ENCODE data around the gene GTSE1. TPM values are rescaled to one million over a fixed set of nuclear protein-coding genes. Genes with fewer than 3 reads are reported as not detected.

The GTSE1 gene
- total and polyA plus RNA-seq, 2 of the 13 experiments (the other 11 are each of a cell fraction or from before 2014, with no cell fraction given) = 10.7 to 13.5 TPM

- TF ChIP-seq ZNF713 (CRISPR knock-in tag; IDR thresholded peaks at IDR 0.05) = peak; percentile 88; the same call in 1 of the 2 replicates
- no peak for TF ChIP-seq ZNF432 (CRISPR knock-in tag; IDR thresholded peaks at IDR 0.05; ENCODE audit: borderline replicate concordance)
- no peak for TF ChIP-seq RORA (CRISPR knock-in tag; IDR thresholded peaks at IDR 0.05)
- no peak for TF ChIP-seq ZNF10 (CRISPR knock-in tag; IDR thresholded peaks at IDR 0.05; ENCODE audit: borderline replicate concordance, low read depth)
- TF ChIP-seq ZNF652 (CRISPR knock-in tag; IDR thresholded peaks at IDR 0.05; ENCODE audit: borderline replicate concordance, low read depth) = no peak
- TF ChIP-seq SNAPC2 (CRISPR knock-in tag; IDR thresholded peaks at IDR 0.05) = peak; percentile 58; the same call in 1 of the 2 replicates
- TF ChIP-seq ZNF20 (CRISPR knock-in tag; IDR thresholded peaks at IDR 0.05) = no peak; the same call in 1 of the 2 replicates
- TF ChIP-seq TEAD2 (CRISPR knock-in tag; IDR thresholded peaks at IDR 0.05) = peak; percentile 37; the same call in 1 of the 2 replicates
- TF ChIP-seq TAF1 (CRISPR knock-in tag; IDR thresholded peaks at IDR 0.05) = peak; percentile 93
- peak; percentile 79 for TF ChIP-seq HNRNPLL (IDR thresholded peaks at IDR 0.05; ENCODE audit: low read depth, low read length, poor library complexity, severe bottlenecking)
- TF ChIP-seq, protein P1, sequence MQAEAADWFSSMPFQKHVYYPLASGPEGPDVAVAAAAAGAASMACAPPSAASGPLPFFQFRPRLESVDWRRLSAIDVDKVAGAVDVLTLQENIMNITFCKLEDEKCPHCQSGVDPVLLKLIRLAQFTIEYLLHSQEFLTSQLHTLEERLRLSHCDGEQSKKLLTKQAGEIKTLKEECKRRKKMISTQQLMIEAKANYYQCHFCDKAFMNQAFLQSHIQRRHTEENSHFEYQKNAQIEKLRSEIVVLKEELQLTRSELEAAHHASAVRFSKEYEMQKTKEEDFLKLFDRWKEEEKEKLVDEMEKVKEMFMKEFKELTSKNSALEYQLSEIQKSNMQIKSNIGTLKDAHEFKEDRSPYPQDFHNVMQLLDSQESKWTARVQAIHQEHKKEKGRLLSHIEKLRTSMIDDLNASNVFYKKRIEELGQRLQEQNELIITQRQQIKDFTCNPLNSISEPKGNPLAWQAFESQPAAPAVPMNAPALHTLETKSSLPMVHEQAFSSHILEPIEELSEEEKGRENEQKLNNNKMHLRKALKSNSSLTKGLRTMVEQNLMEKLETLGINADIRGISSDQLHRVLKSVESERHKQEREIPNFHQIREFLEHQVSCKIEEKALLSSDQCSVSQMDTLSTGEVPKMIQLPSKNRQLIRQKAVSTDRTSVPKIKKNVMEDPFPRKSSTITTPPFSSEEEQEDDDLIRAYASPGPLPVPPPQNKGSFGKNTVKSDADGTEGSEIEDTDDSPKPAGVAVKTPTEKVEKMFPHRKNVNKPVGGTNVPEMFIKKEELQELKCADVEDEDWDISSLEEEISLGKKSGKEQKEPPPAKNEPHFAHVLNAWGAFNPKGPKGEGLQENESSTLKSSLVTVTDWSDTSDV (CRISPR knock-in tag; IDR thresholded peaks at IDR 0.05) = peak; percentile 74
- peak; percentile 64; the same call in 1 of the 2 replicates for TF ChIP-seq SOX5 (CRISPR knock-in tag; IDR thresholded peaks at IDR 0.05; ENCODE audit: borderline replicate concordance)
- peak; percentile 98 for TF ChIP-seq ZNF138 (CRISPR knock-in tag; IDR thresholded peaks at IDR 0.05; ENCODE audit: low read depth)
- TF ChIP-seq ISX (CRISPR knock-in tag; conservative IDR thresholded peaks at IDR 0.05) = peak; percentile 53
- TF ChIP-seq ZNF782 (CRISPR knock-in tag; IDR thresholded peaks at IDR 0.05; ENCODE audit: borderline replicate concordance) = no peak; the same call in 1 of the 2 replicates
- TF ChIP-seq, protein P2, sequence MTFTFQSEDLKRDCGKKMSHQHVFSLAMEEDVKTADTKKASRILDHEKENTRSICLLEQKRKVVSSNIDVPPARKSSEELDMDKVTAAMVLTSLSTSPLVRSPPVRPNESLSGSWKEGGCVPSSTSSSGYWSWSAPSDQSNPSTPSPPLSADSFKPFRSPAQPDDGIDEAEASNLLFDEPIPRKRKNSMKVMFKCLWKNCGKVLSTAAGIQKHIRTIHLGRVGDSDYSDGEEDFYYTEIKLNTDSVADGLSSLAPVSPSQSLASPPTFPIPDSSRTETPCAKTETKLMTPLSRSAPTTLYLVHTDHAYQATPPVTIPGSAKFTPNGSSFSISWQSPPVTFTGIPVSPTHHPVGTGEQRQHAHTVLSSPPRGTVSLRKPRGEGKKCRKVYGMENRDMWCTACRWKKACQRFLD (CRISPR knock-in tag; IDR thresholded peaks at IDR 0.05; ENCODE audit: borderline replicate concordance) = peak; percentile 96
- no peak for TF ChIP-seq ZNF816 (CRISPR knock-in tag; IDR thresholded peaks at IDR 0.05; ENCODE audit: borderline replicate concordance)
- peak; percentile 60; the same call in 1 of the 2 replicates for TF ChIP-seq AKAP8 (CRISPR knock-in tag; IDR thresholded peaks at IDR 0.05)
- TF ChIP-seq ZNF547 (CRISPR knock-in tag; IDR thresholded peaks at IDR 0.05) = peak; percentile 84; the same call in 1 of the 2 replicates
- no peak for TF ChIP-seq ATF7 (IDR thresholded peaks at IDR 0.05)
- peak; percentile 78 for TF ChIP-seq ATF7 (CRISPR knock-in tag; IDR thresholded peaks at IDR 0.05)
- TF ChIP-seq SP2 (CRISPR knock-in tag; IDR thresholded peaks at IDR 0.05) = peak; percentile 88
- TF ChIP-seq STAT5B (CRISPR knock-in tag; IDR thresholded peaks at IDR 0.05) = no peak
- TF ChIP-seq ZNF850 (CRISPR knock-in tag; conservative IDR thresholded peaks at IDR 0.05) = no peak
- no peak for TF ChIP-seq RBM22 (optimal IDR thresholded peaks at IDR 0.05; ENCODE audit: low read length)
- TF ChIP-seq CEBPB (IDR thresholded peaks at IDR 0.05; ENCODE audit: borderline replicate concordance, low read depth, low read length) = no peak
- no peak for TF ChIP-seq ZNF660 (CRISPR knock-in tag; IDR thresholded peaks at IDR 0.05; ENCODE audit: borderline replicate concordance, low read depth)
- no peak; the same call in none of the 2 replicates for TF ChIP-seq ZNF607 (CRISPR knock-in tag; IDR thresholded peaks at IDR 0.05; ENCODE audit: borderline replicate concordance)
These were observed 46.5 kb upstream of the GTSE1 start, which contains the start of gene CDPF1 (continued) for GRCh38 chr22:46250035-46250782.

Measured in HepG2 (cell line).